Glomerular visceral epithelial cell (primary cell): ENCODE results near the gene HERC4.
A peak's percentile ranks its signal among the peaks of the same experiment; 100 is the strongest.

Experiments
- DNase-seq: peaks from one replicate; pipeline ENCODE4 v3.0.0-alpha.2; 2016; ENCODE audit errors: extremely low spot score

Gene HERC4

GRCh38 chr10:67959839-67960476 lies 115.1 kb downstream of the HERC4 start:
- DNase-seq = no peak

GRCh38 chr10:67955614-67956013 lies 119.5 kb downstream of the HERC4 start:
- DNase-seq = no peak

GRCh38 chr10:67943917-67944316 lies 131.2 kb downstream of the HERC4 start:
- DNase-seq = no peak

GRCh38 chr10:67936416-67936815 lies 138.7 kb downstream of the HERC4 start:
- DNase-seq = no peak

GRCh38 chr10:67935223-67935622 lies 139.9 kb downstream of the HERC4 start:
- no peak for DNase-seq

DNA sequence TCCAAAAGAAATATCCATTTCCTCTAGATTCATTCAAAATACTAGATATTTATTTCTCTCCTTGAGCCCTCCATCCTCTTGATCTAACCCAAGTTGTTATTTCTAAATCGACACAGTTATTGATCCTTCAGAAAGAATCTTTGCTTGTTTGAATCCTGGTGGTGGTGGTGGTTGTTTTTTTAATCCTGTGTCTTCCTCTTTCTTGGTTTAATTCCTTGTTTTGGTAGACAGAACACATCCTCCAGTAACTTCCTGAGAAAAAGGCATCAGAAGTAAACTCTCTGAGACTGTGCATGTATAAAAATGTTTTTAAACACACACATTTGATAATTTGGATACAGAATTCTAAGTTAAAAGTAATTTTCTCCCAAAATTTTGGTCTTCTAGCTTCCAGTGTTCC lies 140.7 kb downstream of the HERC4 start:
- DNase-seq = no peak

GRCh38 chr10:67933199-67933598 lies 141.9 kb downstream of the HERC4 start:
- DNase-seq = no peak

DNA sequence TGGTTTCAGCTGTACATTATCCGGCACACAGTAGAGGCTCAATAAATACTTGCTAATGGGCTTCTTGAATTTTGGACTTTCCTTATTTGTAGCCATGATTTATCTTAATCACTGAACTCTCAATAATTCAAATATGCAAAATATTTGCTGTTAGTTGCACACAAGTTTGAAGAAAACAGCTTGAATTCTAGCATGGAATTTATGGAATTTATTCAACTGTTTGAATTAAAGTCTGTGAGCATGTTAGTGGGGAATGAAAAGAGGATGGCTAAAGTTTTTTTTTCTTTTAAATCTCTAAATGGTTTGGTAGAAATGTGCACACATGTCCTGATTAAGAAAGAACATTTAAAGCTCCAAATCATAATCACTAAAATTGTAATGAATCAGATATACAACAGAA lies 148.1 kb downstream of the HERC4 start:
- DNase-seq = no peak

- no peak for DNase-seq
These were observed 149.6 kb downstream of the HERC4 start for GRCh38 chr10:67925449-67926005.

DNA sequence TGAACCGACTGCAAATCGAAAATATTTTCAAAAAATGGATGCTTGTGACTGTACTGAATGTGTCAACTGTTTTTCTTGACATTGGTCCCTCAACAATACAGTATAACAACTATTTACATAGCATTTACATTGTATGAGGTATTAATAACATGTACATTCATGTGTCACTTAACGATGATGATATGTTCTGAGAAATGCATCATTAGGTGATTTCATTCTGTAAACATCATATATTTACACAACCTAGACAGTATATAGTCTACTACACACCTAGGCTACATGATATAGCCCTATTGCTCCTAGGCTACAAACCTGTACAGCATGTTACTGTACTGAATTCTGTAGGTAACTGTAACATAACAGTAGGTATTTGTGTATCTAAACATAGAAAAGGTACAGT lies 150.9 kb downstream of the HERC4 start:
- no peak for DNase-seq

DNA sequence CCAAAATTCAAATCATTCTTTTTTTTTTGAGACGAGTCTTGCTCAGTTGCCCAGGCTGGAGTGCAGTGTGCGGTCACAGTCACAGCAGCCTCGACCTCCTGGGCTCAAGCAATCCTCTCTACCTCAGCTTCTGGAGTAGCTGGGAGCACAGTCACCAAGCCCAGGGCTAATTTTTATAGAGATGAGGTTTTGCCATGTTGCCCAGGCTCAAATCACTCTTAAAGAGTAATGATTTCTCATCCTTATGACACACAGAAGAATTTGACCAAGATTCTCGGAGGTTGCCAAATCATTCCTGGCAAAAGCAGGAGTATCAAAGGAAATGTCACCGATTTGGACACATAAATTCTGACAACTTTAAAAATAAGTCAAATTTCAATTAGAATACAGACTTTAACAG lies 151.5 kb downstream of the HERC4 start:
- DNase-seq = no peak

DNA sequence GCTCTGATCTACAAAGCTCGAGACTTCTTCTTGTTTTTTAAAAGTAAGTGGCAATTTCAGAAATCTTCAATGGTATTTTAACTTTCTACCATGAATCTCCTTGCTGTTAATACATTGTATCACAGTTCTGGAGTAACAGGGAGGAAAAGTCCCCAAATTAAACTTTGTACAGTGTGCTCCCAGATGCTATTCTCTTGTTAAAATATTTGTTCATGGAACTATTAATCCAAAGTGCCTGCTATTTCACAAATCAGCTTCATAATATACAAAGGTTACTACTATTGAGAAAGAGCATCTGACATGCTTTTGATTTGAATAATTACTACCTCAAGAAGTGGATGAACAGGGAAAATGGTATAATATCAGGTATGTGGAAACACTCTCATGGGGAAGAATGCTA lies 154.0 kb downstream of the HERC4 start:
- DNase-seq = no peak

DNA sequence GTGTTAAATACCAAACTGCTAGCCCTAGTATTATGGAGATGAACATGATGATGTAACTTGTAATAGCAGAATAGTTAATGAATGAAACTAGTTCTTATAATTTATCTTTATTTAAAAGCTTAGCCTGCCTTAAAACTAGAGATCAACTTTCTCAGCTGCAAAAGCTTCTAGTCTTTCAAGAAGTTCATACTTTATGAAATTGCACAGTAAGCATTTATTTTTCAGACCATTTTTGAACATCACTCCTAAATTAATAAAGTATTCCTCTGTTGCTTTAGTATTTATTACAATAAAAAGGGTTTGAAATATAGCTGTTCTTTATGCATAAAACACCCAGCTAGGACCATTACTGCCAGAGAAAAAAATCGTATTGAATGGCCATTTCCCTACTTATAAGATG lies 157.4 kb downstream of the HERC4 start:
- DNase-seq = no peak

GRCh38 chr10:67917169-67917568 lies 157.9 kb downstream of the HERC4 start:
- DNase-seq = no peak

DNA sequence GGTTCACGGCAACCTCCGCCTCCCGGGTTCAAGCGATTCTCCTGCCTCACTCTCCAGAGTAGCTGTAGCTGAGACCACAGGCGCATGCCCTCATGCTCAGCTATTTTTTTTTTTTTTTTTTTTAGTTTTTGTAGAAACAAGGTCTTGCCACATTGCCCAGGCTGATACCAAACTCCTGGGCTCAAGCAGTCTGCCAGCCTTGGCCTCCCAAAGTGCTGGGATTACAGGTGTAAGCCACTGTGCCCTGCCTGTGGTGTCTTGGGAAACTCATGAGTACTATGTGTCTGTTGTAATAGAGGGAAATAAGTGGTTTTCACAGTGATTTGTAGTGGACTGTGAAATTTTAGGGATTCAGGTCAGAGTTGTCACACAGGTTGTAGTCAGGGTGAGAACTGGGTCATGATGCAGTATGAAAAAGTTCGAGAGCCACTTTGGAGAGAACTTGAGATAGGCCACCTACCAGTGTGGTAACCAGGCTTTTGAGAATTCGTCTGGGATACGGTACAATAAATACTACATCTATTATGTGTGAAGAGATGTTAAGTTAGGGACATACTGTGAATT lies 160.2 kb downstream of the HERC4 start:
- DNase-seq = no peak

DNA sequence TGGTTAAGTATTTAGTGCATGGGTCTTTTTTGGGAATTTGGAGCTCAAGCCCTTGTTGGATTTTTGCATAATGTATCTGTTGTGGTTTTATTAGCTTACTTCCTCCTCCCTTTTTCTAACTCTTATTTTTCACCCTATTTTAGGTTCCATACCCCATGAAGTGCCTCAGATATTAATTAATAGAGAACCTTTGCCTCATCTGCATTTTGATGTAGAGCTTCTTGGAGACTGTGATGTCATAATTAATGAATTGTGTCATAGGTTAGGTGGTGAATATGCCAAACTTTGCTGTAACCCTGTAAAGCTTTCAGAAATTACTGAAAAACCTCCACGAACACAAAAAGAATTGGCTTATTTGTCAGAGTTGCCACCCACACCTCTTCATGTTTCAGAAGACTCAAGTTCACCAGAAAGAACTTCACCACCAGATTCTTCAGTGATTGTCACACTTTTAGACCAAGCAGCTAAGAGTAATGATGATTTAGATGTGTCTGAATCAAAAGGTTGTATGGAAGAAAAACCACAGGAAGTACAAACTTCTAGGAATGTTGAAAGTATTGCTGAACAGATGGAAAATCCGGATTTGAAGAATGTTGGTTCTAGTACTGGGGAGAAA lies 162.6 kb downstream of the HERC4 start:
- DNase-seq = no peak

DNA sequence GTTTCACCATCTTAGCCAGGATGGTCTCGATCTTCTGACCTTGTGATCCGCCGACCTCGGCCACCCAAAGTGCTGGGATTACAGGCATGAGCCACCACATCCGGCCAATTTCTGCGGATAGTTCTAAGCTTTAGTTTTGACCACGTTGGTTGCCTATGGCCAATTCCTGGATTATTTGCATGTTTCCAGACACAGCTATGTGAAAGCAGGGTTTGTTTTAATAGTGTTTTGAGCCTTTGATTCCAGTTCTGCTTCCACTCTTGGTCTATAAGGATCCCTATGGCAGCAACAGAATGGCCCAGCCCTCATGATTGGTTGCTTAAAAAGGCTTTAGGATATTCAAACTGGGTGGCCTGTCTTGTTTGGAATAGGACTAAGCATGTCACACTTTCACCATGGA lies 171.5 kb downstream of the HERC4 start:
- no peak for DNase-seq

- DNase-seq = no peak
These were observed 181.4 kb downstream of the HERC4 start for GRCh38 chr10:67893637-67894036.

- DNase-seq = peak; percentile 82
These were observed 190.0 kb downstream of the HERC4 start for GRCh38 chr10:67884842-67885670.

DNA sequence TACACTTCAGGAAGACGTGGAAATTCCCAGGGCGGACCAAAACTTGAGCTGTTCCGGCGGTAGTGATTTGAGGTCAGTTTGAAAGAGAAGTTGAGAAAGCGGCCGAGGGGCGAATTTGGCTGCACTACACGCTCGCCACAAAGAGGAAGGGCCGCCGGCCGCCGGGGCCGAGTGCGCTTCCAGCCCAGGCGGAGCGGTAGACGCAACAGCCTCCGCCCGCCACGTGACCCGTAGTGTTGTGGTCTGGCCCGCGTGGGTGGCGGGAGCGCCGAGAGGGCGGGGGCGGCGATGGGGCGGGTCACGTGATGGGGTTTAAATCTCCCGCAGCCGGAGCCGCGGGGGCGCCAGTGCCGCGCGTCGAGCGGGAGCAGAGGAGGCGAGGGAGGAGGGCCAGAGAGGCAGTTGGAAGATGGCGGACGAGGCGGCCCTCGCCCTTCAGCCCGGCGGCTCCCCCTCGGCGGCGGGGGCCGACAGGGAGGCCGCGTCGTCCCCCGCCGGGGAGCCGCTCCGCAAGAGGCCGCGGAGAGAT lies 190.7 kb downstream of the HERC4 start, which contains the start of gene SIRT1:
TSS of gene SIRT1 (plus strand) at position 344 of the 529 bp plus-strand sequence. CDS start at position 410, 66 bp downstream.
- peak; percentile 97 for DNase-seq

DNA sequence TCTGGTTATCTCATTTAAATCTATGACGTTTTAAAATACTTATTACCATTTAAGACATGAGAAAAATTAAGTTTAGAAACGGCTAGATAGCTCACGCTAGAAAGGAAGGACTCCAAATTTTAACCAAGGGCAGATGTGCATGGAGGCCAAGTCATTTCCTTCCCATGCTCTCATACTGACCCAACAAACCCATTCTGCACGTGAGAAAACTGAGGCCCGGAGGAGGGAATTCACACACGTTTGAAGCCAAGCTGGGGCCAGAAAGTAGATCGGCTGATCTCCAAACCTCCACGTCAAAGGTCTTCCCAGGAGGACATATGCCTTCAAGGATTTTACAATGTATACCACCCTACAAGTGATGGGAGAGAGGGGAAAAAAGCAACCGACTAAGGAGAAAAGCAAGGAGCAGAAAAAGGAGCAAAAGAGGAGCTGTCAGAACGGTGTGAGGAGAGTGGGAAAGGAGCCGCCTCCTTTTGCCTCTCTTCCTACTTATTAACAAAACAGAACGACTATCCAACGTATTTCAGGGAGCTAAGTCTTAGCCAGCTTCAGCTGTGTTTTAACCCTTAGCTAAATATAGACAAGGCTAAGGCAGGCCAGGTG lies 191.3 kb downstream of the HERC4 start:
- DNase-seq = no peak

DNA sequence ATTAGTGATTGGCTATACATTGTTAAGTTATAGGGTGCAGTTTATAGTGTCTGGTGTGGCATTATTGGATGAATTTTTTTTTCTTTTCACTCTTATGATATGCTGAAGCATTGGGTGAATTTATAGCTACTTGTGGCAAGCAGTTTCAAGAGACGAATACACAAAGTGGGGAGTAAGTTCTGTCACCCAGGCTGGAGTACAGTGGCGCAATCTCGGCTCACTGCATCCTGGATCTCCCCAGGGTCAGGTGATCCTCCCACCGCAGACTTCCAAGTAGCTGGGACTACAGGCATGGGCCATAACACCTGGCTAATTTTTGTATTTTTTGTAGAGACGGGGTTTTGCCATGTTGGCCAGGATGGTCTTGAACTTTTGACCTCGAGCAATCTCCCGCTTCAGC lies 196.9 kb downstream of the HERC4 start:
- no peak for DNase-seq
